NCI-H510A treated with DMSO at 0.1 percent for 48 hours (cell line): ENCODE data around the gene SMIM7.
"Not testable (repeated sequence)": the region's sequence is repeated elsewhere in the genome, so short reads cannot be mapped to it uniquely, and the experiment has no call there.

Experiments used
- DNase-seq: peaks from one replicate; lab custom pipeline; 2025; lab: John Stamatoyannopoulos, UW

The SMIM7 gene

DNA sequence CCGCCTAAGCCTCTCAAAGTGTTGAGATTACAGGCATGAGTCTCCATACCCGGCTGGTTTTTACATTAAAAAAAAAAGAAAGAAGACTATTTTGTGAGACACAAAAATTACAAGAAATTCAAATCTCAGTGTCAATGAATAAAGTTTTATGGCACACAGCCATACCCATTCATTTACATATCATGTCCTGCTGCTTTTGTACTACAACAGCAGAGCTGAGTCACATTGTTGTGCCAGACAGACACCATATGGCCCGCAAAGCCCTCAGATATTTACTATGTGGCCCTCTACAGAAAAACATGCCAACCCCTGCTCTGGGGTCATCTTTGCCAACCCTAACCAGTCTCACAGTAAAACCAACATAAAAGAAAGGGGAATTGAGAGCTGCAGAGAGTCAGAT is 5.3 kb downstream of the SMIM7 start:
- DNase-seq = no peak

DNA sequence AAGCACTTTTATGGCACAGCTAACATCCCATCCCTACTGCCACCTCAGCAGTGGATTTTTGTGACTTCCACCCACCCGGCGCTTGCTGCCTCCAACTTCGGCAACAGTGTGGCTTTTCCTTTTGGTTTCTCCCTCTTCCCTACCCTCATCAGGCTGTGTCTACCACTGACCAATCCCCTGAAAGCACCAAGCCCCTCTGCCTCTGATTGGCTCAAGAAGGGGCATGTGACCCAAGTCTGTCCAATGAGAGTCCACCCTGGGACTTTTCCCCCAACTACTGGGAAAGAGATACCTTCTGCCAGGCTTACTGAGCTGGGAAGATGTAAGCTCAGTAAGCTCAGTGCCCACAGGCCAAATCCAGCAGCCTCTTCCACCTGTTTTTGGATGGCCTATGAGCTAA is 5.8 kb downstream of the SMIM7 start:
- DNase-seq = no peak

DNA sequence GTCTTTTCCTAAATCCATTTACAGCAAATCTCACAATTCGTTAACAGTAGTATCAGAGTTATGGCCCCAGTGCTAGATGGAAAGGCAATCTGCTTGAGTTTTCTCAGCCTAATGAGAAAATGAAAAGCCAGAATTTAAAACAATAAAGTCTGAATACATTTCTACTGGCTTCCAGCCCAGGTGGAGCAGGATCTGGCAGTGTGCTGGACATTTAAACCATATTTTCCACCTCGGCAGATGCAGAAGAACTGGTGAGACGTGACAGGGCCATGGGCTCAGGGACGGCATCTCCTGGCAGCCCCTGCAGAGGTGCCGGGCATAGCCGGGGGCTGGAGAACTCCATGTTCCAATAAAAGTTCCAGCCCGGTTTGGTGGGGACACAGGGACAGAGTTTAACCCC is 7.1 kb downstream of the SMIM7 start:
- no peak for DNase-seq

- DNase-seq = not testable (repeated sequence)
These were observed 8.3 kb downstream of the SMIM7 start for GRCh38 chr19:16651421-16652188.

- DNase-seq = no peak
These were observed 9.1 kb downstream of the SMIM7 start for GRCh38 chr19:16650821-16651220.

DNA sequence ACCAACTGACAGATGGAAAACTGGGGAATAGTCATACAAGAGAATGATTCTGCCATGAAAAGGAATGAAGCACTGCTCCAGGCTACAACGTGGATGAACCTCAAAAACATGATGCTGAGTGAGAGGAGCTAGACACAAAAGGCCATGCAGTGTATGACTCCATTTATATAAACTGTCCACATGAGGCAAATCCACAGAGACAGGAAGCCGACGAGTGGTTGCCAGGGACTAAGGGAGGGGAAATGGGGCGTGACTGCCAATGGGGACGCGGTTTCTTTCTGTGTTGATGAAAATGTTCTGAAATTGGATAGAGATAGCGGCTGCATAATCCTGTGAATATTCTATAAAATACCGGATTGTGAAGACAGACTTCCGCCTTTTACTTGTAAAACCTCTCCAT is 10.2 kb downstream of the SMIM7 start:
- DNase-seq = peak; percentile 18

GRCh38 chr19:16645140-16645539 is 14.8 kb downstream of the SMIM7 start:
- no peak for DNase-seq

DNA sequence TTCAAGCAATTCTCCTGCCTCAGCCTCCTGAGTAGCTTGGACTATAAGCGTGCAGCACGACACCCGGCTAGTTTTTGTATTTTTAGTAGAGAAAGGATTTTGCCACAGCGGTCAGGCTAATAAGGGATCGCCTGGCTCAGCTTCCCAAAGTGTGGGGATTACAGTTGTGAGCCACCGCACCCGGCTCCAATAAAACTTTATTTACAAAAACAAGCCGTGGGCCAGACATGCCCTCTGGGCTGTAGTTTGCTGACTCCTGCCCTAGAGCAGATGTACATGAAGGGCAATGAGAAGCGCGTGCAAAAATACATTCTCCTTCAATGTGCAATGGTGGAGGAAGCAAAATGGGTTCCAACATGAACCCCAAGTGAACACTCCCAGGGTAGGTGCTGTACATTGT is 18.2 kb downstream of the SMIM7 start:
- no peak for DNase-seq

DNA sequence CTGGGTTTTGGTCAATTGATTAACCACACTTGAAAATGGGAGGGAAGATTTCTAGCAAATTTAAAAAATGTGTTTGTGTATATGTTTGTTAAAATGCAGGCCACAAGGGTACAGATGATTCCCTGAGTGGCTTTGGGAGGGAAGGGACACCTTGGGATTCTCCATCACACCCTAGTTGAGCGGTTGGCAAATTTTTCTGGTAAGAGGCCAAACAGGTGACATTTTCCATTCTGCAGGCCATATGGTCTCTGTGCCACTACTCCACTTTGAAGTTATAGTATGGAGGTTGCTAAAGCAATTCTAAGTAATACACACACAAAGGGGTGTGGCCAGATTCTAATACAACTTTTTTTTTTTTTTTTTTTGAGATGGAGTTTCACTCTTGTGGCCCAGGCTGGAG is 19.0 kb downstream of the SMIM7 start:
- DNase-seq = no peak

DNA sequence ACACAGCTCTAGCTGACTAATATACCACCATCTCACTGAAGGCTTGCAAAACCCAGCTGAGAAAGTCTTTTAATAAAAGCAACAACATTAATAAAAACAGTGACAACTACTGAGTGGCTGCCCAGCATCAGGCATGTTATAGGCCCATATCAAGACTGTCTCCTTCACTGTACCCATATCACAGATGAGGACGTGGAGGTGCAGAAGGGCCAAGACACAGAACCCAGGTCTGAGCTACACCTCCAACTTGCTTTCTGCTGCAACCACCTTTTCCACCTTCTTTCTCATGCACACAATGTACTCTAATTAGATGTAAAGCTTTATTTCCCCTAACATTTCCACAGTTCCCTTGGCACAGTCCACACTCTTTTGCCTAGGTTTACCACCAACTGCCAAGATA is 21.3 kb downstream of the SMIM7 start:
- no peak for DNase-seq

DNA sequence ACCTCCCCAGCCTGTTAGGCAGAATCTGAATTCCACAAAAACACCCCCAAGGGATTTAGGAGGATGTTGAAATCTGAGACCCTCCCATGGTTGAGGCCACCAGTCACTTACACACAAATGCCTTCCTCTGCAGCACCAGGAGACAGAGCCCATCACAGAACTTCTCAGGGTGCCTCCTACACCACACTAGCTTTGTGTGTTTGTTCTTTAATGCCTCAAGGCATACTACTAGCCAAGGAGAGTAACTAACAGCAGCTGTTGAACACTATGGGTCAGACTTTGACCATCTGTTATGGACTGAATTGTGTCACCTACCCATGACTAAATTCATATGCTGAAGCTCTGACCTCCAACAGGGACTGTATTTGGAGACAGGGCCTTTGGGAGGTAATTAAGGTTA is 22.4 kb downstream of the SMIM7 start:
- no peak for DNase-seq

GRCh38 chr19:16631465-16631864 is 28.5 kb downstream of the SMIM7 start:
- no peak for DNase-seq

DNA sequence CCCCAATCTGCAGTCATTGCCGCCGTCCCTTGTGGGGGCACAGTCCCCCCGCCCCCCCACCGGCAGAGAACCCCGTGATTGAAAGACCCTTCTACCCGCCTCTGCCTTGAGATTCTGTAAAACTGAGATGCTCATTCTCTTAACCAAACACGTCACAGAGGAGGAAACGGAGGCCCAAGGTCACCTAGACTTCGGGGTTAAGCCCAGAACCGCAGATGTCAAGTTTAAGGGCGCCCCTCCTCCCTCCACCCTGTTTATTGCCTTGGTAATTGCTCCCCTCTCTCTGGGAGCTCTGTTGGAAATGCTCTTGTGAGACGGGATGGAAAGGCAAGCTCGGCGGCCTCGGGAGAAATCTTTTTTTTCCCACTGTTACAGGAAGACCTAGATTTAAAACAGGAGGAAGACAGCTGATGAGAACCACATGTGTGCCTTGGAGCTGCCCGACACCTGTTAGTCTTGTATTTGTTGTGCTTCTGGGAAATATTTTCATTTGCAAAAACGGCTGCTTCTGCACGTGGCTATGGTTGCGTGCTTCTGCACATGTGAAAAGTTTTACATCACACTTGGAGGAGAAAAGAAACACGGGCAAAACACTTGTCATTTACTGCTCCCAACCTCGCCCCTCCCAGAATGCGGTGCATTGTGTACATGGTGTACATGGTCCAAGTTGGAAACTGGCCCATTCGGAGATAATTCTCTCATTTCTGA is 30.8 kb downstream of the SMIM7 start:
- no peak for DNase-seq

GRCh38 chr19:16628183-16628983 is 31.6 kb downstream of the SMIM7 start, which contains the start of gene MED26:
TSS of gene MED26 (minus strand) at chr19:16628204. CDS start at chr19:16627943, 261 bp downstream.
- peak; percentile 94 for DNase-seq

DNA sequence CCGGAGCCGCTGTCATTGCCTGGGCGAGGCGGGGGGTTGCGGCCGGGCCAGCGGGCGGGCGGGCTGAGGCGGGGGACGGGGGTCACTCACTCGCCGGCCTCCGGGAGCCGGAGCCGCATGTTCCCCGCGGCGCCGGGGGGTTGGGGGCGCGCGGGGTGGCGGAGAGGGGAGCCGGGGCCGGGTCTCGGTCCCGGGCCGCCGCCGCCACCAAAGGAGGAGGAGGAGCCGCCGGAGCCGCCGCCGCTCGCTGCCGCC is 32.1 kb downstream of the SMIM7 start:
- no peak for DNase-seq

DNA sequence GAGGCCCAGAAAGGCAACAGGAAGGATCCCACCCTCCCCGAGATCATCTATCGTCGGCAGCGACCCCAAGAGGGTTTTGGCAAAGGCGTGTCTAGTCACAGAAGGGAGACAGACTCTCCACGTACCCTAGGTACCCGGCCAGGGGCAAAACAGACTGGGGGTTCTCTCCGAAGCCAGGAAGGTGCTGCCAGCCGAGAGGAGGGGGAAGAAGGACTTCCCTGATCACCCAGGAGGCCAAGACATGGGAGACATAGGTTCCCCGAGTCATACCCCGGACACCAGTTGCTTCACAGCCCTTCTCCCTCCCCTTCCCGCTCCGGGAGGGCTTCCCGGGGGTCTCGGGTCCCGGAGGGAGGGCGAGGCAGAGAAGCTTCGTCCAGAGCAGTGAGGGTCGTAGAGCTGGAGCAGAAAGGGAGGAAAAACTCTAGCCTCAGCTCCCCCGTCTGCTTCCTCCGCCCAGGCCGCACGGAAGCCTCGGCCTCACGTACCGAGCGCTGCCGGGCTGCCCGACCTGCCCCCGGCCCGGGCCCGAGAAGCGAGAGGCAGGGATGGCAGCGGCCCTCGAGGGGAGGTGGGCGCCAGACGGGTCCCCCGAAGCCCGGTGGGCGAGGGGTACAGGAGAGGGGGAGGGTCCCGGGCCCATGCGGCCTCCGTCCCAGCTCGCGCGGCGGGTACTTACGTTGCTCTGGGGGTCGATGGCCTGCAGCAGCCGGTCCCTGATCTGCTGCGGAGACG is 32.6 kb downstream of the SMIM7 start:
- no peak for DNase-seq

DNA sequence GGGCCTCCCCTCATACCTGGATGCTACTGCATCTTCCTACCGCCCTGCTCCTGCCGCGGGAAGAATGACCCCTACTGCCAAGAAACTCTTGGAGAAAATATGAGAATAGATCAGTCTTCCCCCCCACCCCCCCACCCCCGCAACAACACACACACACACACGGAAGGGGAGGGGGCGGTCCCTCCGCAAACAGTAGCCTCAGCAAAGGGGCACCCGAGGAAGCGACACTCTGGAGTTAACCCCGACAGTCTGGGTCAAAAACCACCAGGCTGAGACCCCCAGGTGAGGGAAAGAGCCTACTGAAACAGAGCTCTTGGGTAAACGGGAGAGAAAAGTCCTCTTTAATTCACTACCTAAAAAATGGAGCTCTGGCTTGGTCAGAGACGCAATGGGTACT is 33.1 kb downstream of the SMIM7 start:
- DNase-seq = no peak

DNA sequence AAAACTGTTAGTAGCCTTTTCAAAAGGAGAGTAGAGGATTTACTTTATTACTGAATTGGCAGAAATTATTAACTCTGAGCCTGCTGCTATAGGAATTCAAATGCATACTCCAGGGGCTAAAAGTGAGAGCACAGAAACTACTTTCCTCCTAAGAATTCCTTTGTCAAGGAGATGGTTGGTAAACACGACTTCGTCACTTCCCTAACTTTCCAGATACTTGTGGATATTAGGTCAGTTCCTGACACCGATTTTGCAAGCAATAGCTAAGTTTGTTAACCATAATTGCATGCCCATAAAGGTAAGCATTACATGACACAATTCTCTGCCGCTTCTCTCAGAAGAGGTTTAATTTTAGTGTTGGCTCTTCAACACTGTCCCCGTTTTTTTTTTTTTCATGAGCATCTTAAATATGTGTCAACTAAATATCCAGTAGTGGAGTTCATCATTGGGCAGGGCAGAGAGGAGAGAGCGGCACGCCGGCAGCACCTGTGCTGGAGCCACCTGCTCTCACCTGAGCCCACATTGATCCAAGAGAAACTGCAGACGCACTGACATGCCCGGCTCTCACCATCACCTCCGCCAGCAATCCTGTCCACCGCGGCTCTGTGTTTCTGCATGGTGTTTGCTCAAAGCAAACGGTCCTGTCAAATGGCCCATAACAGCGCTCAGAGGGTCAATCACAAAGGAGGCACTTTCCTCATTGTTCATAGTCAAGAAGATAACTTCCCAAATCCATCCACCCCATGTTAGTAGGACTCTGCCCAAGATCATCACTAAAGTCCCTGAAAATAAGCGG is 34.6 kb downstream of the SMIM7 start:
- DNase-seq = peak; percentile 22

GRCh38 chr19:16624236-16624635 is 35.7 kb downstream of the SMIM7 start:
- DNase-seq = no peak

GRCh38 chr19:16623576-16623975 is 36.4 kb downstream of the SMIM7 start:
- DNase-seq = no peak

DNA sequence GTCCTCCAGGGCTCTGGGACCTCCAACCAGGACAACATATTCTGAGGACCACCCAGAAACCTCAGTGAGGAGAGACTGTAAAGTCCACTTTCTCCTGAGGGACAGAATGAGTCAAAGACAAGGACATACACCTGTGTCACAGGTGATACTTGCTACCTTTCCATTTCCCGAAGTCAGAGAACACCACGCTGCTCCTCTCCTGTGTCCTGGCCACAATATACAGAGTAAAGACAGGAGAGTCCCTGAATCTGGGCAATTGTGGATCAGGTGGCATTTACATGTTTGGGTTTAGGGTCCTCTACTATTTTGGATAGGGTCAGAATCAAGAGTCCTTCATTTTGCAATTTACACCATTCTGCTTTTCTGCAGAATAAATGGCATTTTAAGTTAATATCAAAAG is 36.9 kb downstream of the SMIM7 start:
- DNase-seq = no peak
